NCI-H128 (cell line): ENCODE measurements around the gene UBXN10.

Experiments
- DNase-seq: peaks from one replicate; lab custom pipeline; 2025; ENCODE audit not compliant: unreplicated experiment; lab: John Stamatoyannopoulos, UW

The UBXN10 gene

GRCh38 chr1:20151906-20152598 is 33.8 kb upstream of the UBXN10 start:
- peak; percentile 36 for DNase-seq

GRCh38 chr1:20152599-20152930 is 33.3 kb upstream of the UBXN10 start:
- no peak for DNase-seq

- no peak for DNase-seq
These were observed 32.9 kb upstream of the UBXN10 start for GRCh38 chr1:20153000-20153418.

GRCh38 chr1:20154301-20154831 is 31.5 kb upstream of the UBXN10 start:
- no peak for DNase-seq

- DNase-seq = no peak
These were observed 27.4 kb upstream of the UBXN10 start for GRCh38 chr1:20158358-20159070.

- DNase-seq = no peak
These were observed 25.9 kb upstream of the UBXN10 start for GRCh38 chr1:20160034-20160433.

GRCh38 chr1:20164694-20165202 is 21.1 kb upstream of the UBXN10 start:
- DNase-seq = no peak

- DNase-seq = no peak
These were observed 20.4 kb upstream of the UBXN10 start for GRCh38 chr1:20165522-20165951.

- DNase-seq = no peak
These were observed 19.8 kb upstream of the UBXN10 start for GRCh38 chr1:20166051-20166450.

GRCh38 chr1:20167126-20167525 is 18.8 kb upstream of the UBXN10 start:
- DNase-seq = no peak

- no peak for DNase-seq
These were observed 17.1 kb upstream of the UBXN10 start for GRCh38 chr1:20168564-20169491.

GRCh38 chr1:20169932-20170331 is 16.0 kb upstream of the UBXN10 start:
- no peak for DNase-seq

GRCh38 chr1:20172033-20172590 is 13.8 kb upstream of the UBXN10 start:
- no peak for DNase-seq

- DNase-seq = no peak
These were observed 10.8 kb upstream of the UBXN10 start for GRCh38 chr1:20174937-20175666.

GRCh38 chr1:20178634-20179370 is 7.1 kb upstream of the UBXN10 start:
- no peak for DNase-seq

GRCh38 chr1:20179371-20180128 is 6.3 kb upstream of the UBXN10 start:
- no peak for DNase-seq

GRCh38 chr1:20180129-20180843 is 5.6 kb upstream of the UBXN10 start:
- no peak for DNase-seq

- no peak for DNase-seq
These were observed 5.1 kb upstream of the UBXN10 start for GRCh38 chr1:20180844-20181207.
